ENCODE measurements around the gene SEC22C. TPM values are rescaled to one million over a fixed set of nuclear protein-coding genes. Genes with fewer than 3 reads are reported as not detected.

Gene SEC22C, protein sequence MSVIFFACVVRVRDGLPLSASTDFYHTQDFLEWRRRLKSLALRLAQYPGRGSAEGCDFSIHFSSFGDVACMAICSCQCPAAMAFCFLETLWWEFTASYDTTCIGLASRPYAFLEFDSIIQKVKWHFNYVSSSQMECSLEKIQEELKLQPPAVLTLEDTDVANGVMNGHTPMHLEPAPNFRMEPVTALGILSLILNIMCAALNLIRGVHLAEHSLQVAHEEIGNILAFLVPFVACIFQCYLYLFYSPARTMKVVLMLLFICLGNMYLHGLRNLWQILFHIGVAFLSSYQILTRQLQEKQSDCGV
- total RNA-seq (ENCODE audit: low replicate concordance): 48.5 and 48.6 TPM in 2 replicates

DNA sequence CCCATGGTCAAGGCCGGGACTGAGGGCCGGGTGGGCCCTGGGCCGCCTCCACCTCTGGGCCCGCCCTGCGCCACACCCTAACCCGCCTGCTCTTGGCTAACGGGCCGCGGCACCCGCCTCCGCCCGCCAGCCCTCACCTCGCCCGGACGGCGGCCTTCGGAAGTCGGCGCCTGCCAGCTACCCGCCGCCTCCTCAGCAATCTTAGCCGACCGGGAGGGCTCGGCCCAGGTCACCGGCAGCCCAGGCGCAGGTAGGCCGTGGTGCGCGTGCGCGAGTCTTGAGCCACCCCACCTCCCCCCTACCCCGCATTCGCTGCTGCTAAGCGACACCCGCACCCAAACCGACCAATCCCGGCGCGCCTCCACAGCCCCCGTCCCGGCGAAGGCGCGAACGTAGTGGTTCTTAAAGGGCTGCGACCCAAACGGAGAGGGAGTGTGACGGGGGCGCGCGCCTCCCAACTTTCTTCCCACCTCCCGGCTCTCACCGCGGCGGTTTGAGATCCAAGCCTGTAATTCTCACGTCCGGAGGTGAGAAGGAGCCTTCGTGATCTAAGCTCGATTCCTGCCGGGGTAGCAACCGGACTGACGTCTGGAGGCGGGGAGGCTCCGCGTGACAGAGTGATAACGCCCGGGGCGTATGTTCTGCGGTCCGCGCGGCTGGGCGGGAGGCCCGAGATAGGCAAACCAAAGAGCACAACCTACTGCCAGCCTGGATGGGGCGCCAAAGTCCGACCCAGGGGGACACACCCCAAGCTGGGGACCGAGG lies at the start of gene SEC22C:
SEC22C (minus strand) TSS at position 259 of the 765 bp plus-strand sequence. CDS start 12,921 bp downstream, outside the sequence.
- H3K4me2 ChIP-seq: peak within 1 kb of the TSS; percentile 79
- H2AFZ ChIP-seq (replicated peaks): peak within 1 kb of the TSS; percentile 39
- no peaks in the 10 kb centered on the region for H3K9me3 ChIP-seq (ENCODE audit: low read depth)
- H3K27ac Mint-ChIP-seq: peak within 1 kb of the TSS; percentile 31
- H3K4me3 ChIP-seq: peak within 1 kb of the TSS; percentile 82
- H3K36me3 ChIP-seq: no peaks in the 10 kb centered on the region
- peaks cover 20% of the 10 kb centered on the region for H3F3A ChIP-seq (ENCODE audit: low read depth)
- peak within 1 kb of the TSS; percentile 47 for H3K27ac ChIP-seq
- peaks cover 16% of the 10 kb centered on the region for H3K36me3 Mint-ChIP-seq
- H3K27me3 Mint-ChIP-seq (ENCODE audit: insufficient read depth, low read depth): no peaks in the 10 kb centered on the region
- peaks cover 7% of the 10 kb centered on the region for H3K9me3 Mint-ChIP-seq
- peaks cover 9% of the 10 kb centered on the region for H4K20me1 ChIP-seq (ENCODE audit: low read depth)
- peak within 1 kb of the TSS; percentile 62 for H3K9ac ChIP-seq
- TF ChIP-seq EZH2phosphoT487 (IDR thresholded peaks at IDR 0.05) (no peak), EZH2 (IDR thresholded peaks at IDR 0.05) (no peak)
- TF ChIP-seq, protein P1, sequence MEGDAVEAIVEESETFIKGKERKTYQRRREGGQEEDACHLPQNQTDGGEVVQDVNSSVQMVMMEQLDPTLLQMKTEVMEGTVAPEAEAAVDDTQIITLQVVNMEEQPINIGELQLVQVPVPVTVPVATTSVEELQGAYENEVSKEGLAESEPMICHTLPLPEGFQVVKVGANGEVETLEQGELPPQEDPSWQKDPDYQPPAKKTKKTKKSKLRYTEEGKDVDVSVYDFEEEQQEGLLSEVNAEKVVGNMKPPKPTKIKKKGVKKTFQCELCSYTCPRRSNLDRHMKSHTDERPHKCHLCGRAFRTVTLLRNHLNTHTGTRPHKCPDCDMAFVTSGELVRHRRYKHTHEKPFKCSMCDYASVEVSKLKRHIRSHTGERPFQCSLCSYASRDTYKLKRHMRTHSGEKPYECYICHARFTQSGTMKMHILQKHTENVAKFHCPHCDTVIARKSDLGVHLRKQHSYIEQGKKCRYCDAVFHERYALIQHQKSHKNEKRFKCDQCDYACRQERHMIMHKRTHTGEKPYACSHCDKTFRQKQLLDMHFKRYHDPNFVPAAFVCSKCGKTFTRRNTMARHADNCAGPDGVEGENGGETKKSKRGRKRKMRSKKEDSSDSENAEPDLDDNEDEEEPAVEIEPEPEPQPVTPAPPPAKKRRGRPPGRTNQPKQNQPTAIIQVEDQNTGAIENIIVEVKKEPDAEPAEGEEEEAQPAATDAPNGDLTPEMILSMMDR (IDR thresholded peaks at IDR 0.05): peak; percentile 39
- H3K79me2 ChIP-seq (ENCODE audit: low read depth): peaks cover 50% of the 10 kb centered on the region
- H3K4me1 ChIP-seq: peaks cover 16% of the 10 kb centered on the region
- H3K27me3 ChIP-seq: peaks cover 2% of the 10 kb centered on the region
- peaks cover 24% of the 10 kb centered on the region for H3K4me1 Mint-ChIP-seq
- peak; percentile 98 for DNase-seq (ENCODE audit: low spot score)
- peak within 1 kb of the TSS; percentile 92 for H3K4me3 Mint-ChIP-seq

DNA sequence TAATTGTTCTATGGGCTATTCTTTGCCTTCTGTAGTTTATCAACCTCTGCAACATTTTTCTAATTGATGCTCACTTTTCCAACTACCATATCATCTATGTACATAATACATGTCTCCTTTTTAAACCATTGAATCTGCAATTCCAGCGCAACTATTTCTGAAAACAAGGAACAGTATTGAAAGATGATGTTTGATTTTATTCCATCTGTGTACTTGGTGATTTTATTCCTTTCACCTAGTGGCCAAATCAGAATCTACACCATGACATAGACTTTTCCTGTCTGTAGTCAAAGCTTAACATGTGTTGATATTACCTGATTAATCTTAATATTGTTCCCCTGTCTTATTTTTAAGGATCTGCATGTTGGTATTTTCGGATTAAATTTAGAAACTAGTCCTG lies 31.7 kb upstream of the SEC22C start:
- Mint-ChIP-seq H3K4me1 (no peaks in the 10 kb centered on the region), H3K36me3 (peaks cover 9% of the 10 kb centered on the region), H3K4me3 (no peak overlapping the region), H3K27ac (no peak overlapping the region), H3K9me3 (no peaks in the 10 kb centered on the region), H3K27me3 (ENCODE audit: insufficient read depth, low read depth) (no peaks in the 10 kb centered on the region)
- no peak overlapping the region for H3K4me2 ChIP-seq
- H3F3A ChIP-seq (ENCODE audit: low read depth): peaks cover 14% of the 10 kb centered on the region
- H4K20me1 ChIP-seq (ENCODE audit: low read depth): peaks cover 91% of the 10 kb centered on the region
- no peak overlapping the region for H3K4me3 ChIP-seq
- DNase-seq (ENCODE audit: low spot score): no peak
- peaks cover 96% of the 10 kb centered on the region for H3K79me2 ChIP-seq (ENCODE audit: low read depth)
- H2AFZ ChIP-seq (replicated peaks): no peak overlapping the region
- H3K9ac ChIP-seq: no peak overlapping the region
- TF ChIP-seq, protein P1 (IDR thresholded peaks at IDR 0.05): peak; percentile 51
- TF ChIP-seq EZH2 (IDR thresholded peaks at IDR 0.05): no peak
- H3K4me1 ChIP-seq: no peaks in the 10 kb centered on the region
- H3K27ac ChIP-seq: no peak overlapping the region
- peaks cover 6% of the 10 kb centered on the region for H3K36me3 ChIP-seq
- H3K9me3 ChIP-seq (ENCODE audit: low read depth): no peaks in the 10 kb centered on the region
- no peaks in the 10 kb centered on the region for H3K27me3 ChIP-seq

DNA sequence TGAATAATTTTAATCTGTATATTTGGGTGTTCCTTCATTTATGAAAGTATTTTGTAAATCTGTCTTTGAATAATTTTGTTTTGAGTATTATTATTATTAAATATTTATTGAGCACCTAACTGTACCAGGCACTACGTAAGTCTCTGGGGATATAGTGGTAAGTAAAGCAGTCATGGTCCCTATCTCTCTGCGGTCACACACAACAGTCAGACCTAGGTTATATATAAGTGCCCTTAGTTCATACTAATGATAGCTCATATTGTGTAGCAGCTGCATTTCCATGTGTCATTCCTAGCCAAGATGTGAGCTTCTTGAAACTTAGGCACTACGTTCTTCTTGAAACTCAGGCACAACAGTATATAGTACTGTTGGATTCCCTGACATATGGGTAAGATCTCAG lies 31.2 kb upstream of the SEC22C start:
- no peak overlapping the region for H3K4me3 Mint-ChIP-seq
- peaks cover 6% of the 10 kb centered on the region for H3K36me3 ChIP-seq
- no peaks in the 10 kb centered on the region for H3K4me1 ChIP-seq
- no peak overlapping the region for H3K4me3 ChIP-seq
- TF ChIP-seq EZH2 (IDR thresholded peaks at IDR 0.05) (no peak), EZH2phosphoT487 (IDR thresholded peaks at IDR 0.05) (no peak)
- TF ChIP-seq, protein P1 (IDR thresholded peaks at IDR 0.05): no peak
- H3K27ac ChIP-seq: no peak overlapping the region
- H3K27me3 Mint-ChIP-seq (ENCODE audit: insufficient read depth, low read depth): no peaks in the 10 kb centered on the region
- H3K36me3 Mint-ChIP-seq: peaks cover 9% of the 10 kb centered on the region
- peaks cover 100% of the 10 kb centered on the region for H3K79me2 ChIP-seq (ENCODE audit: low read depth)
- no peak for DNase-seq (ENCODE audit: low spot score)
- H3K9me3 ChIP-seq (ENCODE audit: low read depth): no peaks in the 10 kb centered on the region
- H3K27me3 ChIP-seq: no peaks in the 10 kb centered on the region
- H3K27ac Mint-ChIP-seq: no peak overlapping the region
- no peak overlapping the region for H3K9ac ChIP-seq
- peaks cover 14% of the 10 kb centered on the region for H3F3A ChIP-seq (ENCODE audit: low read depth)
- H3K4me1 Mint-ChIP-seq: no peaks in the 10 kb centered on the region
- H2AFZ ChIP-seq (replicated peaks): no peak overlapping the region
- no peak overlapping the region for H3K4me2 ChIP-seq
- H3K9me3 Mint-ChIP-seq: no peaks in the 10 kb centered on the region
- peaks cover 96% of the 10 kb centered on the region for H4K20me1 ChIP-seq (ENCODE audit: low read depth)

Data from neural progenitor cell (in vitro differentiated cells).